Mucosa of gallbladder (tissue), 1 donor: Measurements from ENCODE around the gene TIAM1. TPM values are rescaled to one million over a fixed set of nuclear protein-coding genes. Genes with fewer than 3 reads are reported as not detected.

Experiments
- DNase-seq: peaks from one replicate; pipeline ENCODE4 v3.0.0-alpha.2; 2020; ENCODE audit warnings: low spot score
- total RNA-seq: library from RNA; stranded (reverse); gene quantifications from one replicate; pipeline ENCODE4 v1.2.1, GENCODE V29; 2021
- donor health status: DM: no; HTN: no; CAD: no.

The TIAM1 gene, protein sequence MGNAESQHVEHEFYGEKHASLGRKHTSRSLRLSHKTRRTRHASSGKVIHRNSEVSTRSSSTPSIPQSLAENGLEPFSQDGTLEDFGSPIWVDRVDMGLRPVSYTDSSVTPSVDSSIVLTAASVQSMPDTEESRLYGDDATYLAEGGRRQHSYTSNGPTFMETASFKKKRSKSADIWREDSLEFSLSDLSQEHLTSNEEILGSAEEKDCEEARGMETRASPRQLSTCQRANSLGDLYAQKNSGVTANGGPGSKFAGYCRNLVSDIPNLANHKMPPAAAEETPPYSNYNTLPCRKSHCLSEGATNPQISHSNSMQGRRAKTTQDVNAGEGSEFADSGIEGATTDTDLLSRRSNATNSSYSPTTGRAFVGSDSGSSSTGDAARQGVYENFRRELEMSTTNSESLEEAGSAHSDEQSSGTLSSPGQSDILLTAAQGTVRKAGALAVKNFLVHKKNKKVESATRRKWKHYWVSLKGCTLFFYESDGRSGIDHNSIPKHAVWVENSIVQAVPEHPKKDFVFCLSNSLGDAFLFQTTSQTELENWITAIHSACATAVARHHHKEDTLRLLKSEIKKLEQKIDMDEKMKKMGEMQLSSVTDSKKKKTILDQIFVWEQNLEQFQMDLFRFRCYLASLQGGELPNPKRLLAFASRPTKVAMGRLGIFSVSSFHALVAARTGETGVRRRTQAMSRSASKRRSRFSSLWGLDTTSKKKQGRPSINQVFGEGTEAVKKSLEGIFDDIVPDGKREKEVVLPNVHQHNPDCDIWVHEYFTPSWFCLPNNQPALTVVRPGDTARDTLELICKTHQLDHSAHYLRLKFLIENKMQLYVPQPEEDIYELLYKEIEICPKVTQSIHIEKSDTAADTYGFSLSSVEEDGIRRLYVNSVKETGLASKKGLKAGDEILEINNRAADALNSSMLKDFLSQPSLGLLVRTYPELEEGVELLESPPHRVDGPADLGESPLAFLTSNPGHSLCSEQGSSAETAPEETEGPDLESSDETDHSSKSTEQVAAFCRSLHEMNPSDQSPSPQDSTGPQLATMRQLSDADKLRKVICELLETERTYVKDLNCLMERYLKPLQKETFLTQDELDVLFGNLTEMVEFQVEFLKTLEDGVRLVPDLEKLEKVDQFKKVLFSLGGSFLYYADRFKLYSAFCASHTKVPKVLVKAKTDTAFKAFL (N-terminal part only)
- 15.0 TPM for total RNA-seq

DNA sequence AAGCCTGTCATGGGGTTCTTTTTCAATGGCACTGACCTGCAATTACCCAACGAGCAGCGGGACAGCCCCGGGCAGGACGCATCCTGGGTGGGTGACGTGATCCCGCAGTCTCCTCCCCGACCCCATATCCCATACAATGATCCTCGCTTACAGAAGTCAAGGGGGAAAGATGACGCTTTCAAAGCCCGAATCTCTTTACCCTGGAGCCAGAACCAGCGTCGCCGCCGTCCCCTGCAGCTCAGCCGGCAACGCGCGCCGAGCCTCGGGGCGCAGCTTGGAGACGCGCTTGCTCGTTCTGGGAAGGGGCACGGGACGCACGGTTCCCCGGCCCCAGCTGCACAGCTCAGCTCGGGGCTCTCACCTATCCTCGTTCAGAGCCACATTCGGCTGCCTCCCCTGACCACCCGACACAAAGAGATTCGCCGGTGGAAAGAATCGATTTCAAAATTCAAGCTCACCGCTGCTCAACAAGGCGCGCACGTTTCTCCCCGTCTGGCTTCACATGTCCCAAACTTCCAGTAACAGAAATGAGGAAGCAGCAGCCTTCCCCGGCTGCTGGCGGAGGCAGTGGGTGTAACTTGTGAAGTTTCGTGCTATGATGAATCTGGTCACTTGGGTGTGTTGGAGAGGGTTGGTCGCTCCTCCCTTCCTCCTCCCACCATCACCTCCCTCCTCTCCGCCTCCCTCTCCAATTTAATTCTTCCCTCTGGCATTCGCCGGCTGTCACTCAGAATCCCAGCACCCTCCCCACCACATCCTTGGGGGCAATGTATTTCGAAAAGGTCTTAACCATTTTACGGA is at the start of gene TIAM1:
Gene TIAM1, minus strand, starts transcription at position 582 of the 801 bp plus-strand sequence. CDS start 77,289 bp downstream, outside the sequence.
- DNase-seq = peak; percentile 33

DNA sequence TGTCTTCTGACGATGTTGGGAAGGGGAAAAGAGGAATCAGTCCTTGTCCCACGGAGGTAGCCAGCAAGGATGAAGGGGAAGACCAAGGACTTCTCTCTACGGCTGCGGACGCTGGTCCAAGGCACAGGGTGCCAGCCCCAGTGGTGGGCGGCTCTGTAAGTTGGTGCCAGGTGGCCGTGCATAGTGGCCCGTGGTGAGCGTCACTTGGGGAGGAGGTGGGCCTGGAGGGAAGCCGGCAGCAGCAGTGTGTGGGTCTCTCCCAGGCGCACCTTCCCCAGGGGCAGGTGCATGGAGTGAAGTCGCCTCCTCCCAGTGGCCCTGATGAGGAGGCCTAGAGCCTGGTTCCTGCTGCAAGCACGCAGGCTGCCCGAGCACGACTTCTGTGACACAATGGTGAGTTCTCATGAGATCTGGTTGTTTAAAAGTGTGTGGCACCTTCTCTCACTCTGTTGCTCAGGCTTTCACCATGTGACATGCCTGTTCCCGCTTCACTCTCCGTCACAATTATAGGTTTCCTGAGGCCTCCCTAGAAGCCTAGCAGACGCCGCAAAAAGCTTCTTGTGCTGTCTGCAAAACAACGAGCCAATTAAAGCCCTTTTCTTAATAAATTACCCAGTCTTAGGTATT is 43.6 kb upstream of the TIAM1 start:
- no peak for DNase-seq

DNA sequence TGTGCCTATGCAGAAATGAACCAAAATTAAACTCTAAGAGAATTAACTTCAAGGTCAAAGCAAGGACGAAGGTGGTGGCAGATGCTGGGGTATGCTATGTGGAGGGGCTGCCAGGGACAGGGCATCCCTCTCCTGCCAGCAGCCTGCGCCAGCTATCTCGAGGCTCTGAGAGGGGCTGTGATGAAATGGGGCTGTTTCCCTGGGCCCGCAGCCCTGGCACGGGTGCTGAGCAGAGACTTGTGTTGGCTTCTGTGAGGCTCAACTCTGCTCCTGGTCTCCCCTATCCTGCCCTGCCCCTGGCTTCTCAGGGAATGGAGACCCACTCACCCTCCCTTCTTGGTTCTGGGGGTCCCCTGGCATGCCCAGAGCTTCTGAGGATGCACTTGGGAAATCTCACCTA is 41.9 kb upstream of the TIAM1 start:
- DNase-seq = no peak

DNA sequence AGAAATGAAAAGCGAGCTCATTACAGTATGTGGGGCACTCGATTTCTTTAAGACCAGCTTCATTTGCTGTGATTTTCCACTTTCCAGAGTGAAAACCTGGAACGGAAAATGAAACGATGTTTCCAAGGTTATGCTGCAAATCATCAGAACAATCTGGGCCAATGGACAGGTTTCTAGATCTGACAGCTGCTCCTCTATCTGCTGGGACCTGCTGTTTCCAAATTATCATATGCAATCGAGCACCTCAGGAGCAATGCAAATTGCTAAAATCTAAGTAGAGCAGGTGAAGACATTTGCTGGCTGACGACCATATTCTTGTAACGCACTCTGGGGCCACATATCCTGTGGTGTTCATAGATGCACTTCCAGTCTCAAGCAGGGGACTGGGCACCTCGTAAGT is 39.7 kb upstream of the TIAM1 start:
- DNase-seq = no peak

DNA sequence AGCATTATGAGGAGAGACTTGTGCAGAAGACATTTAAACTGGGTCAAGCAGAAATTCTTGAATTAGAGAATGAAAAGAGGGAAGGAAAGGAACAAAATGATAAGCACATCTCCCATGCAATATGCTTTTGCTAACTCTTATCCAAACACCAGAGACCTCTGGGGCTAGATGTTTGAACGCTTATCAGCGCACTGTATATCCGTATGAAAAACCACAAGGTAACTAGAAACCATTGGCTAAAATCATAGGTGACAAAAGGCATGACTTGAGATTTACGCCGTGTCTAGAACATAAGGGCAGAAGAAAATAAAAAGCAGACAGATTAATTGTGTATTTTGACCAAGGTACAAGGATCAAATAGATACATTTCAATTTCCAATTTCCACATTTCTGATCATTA is 38.0 kb upstream of the TIAM1 start:
- DNase-seq = no peak

DNA sequence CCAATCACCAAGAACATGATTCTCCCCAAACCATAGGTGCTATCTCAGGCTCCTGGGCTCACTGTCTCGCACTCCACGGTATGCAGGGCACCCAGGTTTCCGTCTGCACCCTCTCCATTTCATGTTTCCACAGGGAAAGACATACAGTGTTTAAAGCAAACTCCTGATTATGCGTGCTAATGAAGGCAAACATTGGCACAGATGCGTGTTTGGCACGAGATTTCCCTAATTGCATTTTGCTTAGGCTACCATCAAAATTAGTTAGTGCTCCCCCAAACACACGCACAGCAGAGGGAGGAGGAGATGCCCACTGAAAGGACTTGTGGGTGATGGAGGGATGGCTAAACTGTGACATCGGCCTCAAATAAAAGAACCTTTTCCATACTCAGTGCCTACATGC is 32.2 kb upstream of the TIAM1 start:
- DNase-seq = no peak

DNA sequence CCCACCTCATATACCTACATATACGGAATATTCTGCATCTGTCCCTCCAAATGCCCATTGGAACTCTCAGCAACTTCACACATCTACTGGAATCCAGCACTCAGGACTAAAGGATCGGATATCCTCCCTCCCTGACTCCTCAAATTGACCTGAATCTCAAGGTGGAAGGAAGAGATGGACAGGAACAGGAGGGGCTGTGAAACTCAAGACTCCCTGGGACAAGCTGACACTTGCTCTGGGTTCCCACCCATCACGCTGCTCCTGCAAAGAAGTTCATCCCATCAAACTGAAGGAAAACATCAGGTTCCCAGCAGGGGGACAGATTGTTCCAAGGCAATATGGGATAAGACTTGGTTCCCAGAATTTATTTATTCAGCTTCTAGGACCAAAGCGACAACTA is 30.3 kb upstream of the TIAM1 start:
- DNase-seq = no peak

DNA sequence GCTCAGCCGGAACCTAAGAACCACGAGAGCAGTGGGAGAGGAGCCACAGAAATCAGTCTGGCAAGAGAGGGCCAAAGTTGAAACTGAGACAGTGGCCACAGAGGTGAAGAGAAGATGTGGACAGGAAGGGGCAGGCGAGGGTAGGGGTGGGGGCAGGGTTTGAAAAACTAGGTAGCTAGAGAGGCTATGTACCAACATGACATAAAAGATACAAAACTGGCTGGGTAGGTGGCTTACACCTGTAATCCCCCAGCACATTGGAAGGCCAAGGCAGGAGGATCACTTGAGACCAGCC is 28.4 kb upstream of the TIAM1 start:
- no peak for DNase-seq

DNA sequence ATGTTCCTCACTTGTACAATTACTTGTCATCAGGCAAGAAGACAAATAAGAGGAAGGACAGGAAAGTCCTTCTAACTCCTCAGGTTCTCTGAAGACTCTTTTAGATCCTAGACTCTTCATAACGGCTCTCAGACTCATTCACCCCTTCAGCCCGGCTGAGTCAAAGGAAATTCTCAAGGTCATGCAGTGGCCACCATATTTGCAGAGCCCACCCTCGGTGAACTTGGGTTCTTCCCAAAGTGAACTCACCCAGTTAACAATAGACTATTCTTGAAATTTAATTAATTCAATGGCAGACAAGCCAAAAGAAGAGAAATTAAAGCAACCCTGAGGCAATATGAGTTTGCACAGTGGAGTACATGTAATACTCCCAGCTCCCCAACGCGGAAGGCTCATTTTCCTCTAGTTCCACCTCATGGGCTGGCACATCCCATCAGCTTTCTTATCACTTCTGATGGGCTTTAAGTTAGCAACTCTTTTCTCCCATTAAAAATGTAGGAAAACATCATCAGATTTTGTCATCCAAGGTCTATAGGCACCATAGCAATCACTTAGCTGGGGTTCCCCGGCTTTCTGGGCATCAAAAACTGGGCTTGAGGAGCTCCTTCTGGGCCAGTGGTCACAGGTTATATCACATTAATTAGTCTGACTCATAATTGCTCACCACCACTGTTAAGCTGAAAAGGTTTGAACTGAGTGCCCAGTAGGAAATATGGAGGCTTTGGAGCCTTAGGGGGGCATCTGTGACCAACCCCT is 27.8 kb upstream of the TIAM1 start:
- DNase-seq = no peak

DNA sequence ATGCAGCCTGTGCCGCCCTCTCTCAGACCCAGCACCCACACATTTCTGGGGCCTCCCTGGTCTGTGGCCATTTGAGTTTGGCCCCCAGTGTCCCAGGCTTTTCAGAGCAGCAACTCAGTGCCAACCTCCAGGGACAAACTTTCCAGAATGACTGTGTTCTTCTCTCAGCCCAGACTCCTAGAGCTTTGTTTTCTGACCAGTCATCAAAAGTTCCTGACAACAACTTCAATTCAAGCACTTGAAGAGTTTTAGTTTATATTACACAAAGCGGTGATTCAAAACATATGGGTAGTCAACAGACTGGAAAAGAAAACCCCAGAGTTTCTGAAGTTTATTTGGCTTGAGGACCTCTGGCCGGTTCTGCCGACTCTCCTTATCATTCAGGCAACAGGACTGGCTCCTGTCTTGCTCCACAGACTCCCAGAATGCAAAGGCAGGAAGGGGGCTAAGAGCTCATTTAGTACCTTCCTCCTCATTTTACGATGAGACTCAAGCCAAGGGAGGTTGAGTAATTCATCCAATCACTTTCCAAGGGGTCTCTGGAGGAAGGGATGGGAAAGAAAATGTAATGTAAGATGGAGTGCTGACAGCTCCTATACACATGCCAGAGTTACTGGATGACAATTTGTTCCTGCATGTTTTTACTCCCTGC is 27.0 kb upstream of the TIAM1 start:
- DNase-seq = no peak

DNA sequence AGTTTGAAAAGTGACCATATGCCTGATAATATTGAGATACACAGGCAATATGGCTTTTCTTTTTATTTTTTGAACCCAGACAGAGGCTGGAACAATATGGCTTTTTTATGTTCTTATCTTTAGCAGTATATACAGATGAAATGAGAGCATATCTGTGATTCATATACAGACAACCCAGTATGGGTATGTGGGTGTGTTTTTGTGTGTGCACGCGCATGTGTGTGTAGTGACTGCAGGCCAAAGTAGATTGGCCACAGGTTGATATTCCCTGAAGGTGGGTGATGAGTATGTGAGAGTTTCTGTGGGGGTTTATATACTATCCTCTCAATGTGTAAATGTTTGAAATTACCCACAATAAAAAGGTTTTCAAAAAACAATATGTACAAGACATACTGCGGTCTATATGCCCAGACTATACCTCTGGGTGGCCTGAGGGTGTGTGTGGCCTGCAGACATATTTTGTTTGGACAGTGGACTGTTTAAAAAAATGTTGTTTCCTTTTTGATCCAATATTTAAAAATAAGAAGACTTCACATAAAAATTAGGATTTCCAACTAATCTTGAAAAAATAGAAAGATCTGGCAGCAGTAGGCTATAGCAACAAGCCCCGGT is 26.3 kb upstream of the TIAM1 start:
- DNase-seq = no peak

DNA sequence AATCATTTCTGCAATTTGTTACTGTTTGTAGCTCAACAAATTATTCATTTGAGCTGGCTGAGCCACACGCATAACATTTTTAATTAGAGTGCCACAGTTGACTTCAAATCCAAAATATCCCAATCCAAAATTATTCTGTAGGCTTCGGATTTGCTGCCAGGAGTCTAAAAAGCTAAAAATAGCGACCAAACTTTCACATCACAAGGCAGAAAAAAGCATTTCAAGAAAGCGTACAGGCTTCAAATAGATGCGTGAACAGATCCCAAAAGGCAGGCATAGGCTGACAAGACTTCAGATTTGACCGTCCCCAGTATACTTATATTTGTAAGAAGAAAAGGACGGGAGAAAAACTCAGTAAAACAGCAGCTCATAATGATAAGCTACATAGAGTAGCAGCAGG is 24.3 kb upstream of the TIAM1 start:
- DNase-seq = no peak

DNA sequence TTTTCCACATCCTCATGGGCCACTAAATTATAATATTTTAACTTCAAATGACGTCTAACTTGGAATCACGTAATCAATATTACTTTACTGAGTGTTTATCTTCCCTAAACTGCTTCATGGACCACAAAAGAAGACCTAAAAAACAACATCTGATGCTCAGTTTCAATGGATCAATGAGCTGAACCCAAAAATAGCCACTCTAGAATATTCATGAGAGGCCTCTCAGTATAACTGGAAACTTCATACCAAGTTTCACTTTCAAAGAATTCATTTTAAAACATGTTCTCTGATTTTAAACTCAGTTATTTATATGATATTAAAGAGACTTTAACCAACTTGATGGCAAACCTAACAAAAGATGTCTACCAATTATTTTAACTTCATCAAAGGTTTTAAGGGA is 23.7 kb upstream of the TIAM1 start:
- no peak for DNase-seq

DNA sequence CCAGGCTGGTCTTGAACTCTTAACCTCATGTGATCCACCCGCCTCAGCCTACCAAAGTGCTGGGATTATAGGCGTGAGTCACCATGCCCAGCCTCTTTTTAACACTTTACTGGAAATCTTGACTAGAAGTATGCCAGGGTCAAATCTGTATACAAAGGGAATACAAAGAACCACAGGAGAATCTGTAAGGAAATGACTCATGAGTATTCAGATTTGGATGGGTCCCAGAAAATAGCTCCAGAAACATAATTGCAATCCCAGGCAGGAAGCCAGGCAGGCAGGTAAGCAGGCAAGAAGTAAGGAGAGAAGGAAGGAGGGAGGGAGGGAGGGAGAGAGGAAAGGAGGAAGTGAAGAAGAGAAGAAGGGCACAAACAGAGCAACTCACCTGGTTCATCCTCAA is 22.8 kb upstream of the TIAM1 start:
- DNase-seq = peak; percentile 55

DNA sequence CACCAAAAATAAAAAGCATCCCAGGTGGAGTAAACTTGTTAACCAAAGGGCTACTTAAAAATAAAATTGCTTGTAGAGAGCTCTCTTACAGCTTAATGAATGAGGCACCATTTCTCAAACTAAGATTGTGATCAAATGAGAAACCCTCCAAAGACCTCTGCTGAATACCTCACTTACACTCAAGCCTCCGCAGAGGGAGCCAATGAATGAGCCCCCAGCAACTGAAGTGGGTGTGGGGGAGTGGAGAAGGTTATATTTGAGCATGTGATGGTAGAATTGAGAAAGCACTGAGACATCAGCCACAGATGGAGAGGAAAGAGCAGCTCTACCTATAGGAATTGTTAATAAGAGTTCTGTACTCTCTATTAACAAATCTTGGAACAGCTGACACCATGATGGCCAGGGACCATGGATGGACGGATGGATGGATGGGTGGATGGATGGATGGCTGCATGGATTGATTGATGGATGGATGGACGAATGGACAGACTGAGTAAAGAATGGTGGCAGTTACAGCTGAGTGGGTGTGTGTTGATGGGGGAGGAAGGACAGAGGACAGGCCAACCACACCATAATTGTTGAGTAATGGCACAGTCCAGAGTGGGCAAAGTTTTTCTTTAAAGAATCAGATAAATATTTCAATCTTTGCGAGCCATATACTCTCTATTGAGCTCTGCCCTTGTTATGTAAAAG is 20.3 kb upstream of the TIAM1 start:
- DNase-seq = no peak

DNA sequence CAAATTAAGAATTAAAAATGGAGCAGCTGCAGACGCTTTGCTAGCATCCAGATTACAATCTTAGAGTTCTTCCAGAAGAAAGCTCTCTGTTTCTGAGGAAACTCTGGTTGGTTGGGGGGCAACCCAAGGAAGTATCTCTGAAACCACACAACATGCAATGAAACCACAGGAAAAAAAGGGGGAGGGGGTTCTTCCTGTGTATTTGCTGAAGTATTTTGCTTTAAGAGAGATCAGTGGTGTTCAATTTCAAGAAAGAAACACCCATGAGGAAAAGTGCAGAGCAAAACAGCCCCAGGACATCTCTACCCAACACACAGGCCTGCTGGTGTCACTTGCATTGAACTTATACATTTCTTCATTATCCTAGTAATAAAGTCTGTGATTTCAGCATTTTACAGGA is 19.7 kb upstream of the TIAM1 start:
- no peak for DNase-seq

DNA sequence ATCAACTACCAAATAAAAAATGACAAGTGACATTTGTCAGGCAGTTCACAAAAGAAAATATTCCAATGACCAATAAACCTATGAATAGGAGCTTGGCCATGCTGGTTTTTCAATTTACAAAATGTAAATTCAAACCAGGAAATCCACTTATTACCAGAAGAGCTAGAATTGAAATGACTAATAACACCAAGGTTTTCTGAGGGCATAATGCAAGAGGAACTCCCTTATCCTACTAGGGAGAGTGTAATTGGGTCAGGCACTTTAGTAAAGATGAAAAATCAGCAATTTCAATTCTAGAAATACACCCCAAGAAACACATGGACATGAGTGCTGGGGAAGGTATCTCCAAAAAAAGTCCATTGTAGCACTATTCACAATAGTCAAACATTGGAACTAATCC is 16.7 kb upstream of the TIAM1 start:
- DNase-seq = no peak

DNA sequence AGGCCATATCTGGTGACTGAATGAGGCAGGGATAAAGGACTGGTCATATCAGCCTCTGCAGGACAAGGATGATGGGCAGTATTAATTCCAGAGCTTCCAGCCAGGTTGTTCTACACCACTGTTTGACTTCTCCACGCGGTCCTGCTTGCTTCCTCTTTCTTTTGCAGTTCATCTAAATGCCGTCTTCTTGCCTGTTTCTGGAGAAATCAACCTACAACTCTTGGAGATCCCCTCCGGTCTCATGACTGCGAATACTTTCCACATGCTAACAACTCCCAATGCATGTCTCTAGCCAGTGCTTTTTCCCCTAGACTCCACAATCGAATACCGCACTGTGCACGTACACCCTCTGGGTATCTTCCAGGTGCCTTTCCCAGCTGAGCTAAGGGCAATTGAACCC is 14.1 kb upstream of the TIAM1 start:
- DNase-seq = no peak

DNA sequence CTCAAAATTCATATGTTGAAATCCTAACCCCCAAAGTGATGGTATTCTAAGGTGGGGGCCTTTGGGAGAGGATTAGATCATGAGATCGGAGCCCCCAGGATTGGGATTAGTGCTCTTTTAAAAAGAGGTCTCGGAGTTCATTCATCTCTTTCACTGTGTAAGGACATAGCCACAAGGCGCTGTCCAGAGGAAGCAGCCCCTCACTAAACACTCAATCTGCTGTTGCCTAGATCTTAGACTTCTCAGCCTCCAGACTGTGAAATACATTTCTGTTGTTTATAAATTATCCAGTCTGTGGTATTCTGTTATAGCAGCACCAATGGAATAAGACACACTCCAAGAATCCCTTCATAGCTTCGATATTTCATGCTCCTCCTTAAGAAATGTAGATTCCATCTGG is 12.4 kb upstream of the TIAM1 start:
- no peak for DNase-seq
